ENCODE results near the gene SATB1. TPM values are rescaled to one million over a fixed set of nuclear protein-coding genes. Genes with fewer than 3 reads are reported as not detected.

SATB1 gene
- total RNA-seq, 1 donor from 2014 or later = 2.0 TPM

DNA sequence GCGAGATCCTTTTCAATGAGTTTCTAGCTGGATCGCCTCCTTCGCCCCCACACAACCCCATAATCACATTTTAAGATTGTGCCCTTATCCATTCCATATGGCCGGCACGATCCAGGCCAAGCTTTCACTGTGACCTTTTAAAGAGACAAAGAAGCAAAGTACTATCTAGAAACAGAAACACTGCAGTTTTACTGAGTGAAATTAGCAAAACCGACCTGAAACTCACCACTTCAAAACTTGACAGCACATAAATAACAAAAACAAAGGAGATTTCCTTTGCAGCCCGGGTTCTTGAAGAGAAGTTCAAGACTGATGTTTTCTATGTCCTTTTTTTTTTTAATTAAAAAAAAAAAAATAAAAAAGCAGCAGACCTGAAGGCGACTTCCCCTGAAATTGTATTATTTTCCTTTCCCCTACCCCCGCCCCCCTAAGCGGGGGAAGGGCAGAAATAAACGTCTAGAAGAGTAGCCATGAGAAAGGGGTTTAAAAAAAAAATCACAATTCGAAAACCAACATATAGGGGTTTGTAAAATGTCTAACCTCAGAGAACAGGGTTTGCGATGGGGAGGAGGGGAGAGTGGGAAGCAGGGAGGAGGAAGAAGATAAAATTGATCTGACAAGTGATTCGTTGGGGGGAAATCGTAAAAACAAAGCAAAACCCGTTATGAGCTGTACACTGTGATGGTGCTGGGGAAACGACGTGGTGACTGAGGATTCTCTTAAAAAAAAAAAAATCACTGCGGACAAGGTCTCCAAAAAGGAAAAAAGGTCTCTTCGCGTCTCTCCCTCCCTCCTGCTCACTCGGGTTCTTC, 1.5 kb downstream of the SATB1 start:
- TF ChIP-seq, protein P1, sequence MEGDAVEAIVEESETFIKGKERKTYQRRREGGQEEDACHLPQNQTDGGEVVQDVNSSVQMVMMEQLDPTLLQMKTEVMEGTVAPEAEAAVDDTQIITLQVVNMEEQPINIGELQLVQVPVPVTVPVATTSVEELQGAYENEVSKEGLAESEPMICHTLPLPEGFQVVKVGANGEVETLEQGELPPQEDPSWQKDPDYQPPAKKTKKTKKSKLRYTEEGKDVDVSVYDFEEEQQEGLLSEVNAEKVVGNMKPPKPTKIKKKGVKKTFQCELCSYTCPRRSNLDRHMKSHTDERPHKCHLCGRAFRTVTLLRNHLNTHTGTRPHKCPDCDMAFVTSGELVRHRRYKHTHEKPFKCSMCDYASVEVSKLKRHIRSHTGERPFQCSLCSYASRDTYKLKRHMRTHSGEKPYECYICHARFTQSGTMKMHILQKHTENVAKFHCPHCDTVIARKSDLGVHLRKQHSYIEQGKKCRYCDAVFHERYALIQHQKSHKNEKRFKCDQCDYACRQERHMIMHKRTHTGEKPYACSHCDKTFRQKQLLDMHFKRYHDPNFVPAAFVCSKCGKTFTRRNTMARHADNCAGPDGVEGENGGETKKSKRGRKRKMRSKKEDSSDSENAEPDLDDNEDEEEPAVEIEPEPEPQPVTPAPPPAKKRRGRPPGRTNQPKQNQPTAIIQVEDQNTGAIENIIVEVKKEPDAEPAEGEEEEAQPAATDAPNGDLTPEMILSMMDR (conservative IDR thresholded peaks at IDR 0.05; ENCODE audit: low read depth, low read length) = no peak
- H3K4me3 ChIP-seq (ENCODE audit: low read depth, low read length) = peak overlapping the region; percentile 89
- DNase-seq (ENCODE audit: low read depth) = no peak

DNA sequence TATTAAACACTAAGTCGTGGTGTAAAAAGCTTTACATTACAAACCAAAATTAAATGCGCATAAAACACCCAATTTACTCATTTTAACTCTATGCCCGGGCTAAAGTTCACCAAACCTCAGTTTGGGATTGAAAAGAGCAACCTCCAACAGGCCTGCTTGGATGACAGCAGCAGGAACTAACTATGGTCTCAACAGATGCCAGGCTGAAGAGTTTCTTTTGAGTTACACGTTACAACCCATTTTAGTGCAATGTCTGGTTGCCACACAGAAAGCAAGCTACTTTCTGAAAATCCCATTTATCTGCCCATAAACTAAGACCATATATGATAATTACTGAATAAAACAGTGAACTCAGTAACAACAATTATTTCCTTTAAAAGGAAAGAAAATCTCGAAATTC, 2.2 kb downstream of the SATB1 start:
- H3K4me3 ChIP-seq (ENCODE audit: low read depth, low read length) = peak overlapping the region; percentile 89
- TF ChIP-seq, protein P1 (conservative IDR thresholded peaks at IDR 0.05; ENCODE audit: low read depth, low read length) = no peak
- no peak for DNase-seq (ENCODE audit: low read depth)

DNA sequence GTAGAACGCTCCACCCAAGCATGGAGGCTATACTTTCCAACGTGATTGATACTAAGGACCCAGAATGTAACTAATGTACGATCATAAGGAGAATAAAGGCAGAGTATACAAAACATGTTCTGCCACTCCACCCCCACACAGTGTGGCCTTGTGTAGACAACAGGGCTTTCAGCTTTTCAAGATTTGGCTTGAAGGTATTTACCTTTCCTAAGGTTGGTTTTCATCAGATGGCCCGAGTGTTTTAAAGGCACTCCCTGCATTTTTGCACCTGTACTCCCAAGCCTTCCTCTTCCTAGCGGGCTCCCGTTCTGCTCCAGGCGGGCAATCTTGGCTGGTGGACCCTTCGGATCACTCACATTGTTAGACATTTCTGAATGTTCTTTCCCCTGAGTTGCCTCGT, 4.6 kb downstream of the SATB1 start:
- DNase-seq (ENCODE audit: low read depth) = no peak
- TF ChIP-seq, protein P1 (conservative IDR thresholded peaks at IDR 0.05; ENCODE audit: low read depth, low read length) = no peak
- H3K4me3 ChIP-seq (ENCODE audit: low read depth, low read length) = no peak overlapping the region

DNA sequence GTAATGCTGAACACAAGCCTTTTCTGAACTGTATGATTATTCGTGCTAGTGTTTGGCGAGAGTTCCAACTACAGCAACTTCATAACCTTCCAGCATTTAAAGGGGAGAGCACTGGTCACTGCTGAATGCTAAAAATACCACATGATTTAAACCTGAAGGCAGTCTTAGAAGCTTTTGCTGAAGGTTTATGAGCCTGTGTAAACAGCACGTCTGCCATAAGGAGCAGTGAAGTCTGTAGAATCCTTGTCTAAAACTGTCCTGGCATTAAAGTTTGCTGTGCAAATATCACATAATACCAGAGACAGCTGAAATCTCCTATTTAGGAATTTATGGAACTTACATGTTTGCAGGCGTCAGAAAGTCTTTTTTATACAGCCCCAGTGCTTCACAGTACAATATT, 5.9 kb downstream of the SATB1 start:
- TF ChIP-seq, protein P1 (conservative IDR thresholded peaks at IDR 0.05; ENCODE audit: low read depth, low read length) = no peak
- DNase-seq (ENCODE audit: low read depth) = no peak
- no peak overlapping the region for H3K4me3 ChIP-seq (ENCODE audit: low read depth, low read length)

DNA sequence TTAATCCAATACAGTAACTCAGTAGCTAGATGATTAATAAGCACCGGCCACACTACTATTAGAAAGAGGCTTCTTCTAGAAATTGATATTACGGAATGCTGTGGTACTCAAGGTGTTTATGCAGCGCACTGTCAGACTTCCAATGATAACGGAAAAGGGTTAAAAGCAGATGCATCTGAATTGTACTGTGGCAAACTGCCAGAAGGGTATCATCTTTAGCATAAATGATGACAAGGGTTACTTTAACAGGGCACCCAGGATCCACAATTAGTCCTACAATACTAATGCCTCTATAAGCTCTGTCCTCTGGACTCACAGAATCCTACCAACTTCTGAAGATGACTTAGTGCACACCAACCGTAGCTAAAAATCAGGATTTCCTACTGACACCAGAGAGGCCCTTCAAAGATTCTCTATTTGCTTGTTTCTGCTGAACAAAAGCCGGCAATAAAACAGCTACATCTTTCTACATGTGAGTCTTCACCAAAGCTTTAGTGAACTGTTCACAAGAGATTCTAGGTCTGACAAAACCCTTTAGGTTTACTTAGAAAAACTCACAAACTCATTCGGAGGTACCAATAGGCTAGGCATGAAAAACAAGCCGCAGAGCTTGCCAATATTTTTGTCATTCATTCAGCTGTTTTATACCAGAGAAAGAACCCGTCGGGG, 7.1 kb downstream of the SATB1 start:
- TF ChIP-seq, protein P1 (conservative IDR thresholded peaks at IDR 0.05; ENCODE audit: low read depth, low read length) = no peak
- no peak for DNase-seq (ENCODE audit: low read depth)
- H3K4me3 ChIP-seq (ENCODE audit: low read depth, low read length) = no peak overlapping the region

DNA sequence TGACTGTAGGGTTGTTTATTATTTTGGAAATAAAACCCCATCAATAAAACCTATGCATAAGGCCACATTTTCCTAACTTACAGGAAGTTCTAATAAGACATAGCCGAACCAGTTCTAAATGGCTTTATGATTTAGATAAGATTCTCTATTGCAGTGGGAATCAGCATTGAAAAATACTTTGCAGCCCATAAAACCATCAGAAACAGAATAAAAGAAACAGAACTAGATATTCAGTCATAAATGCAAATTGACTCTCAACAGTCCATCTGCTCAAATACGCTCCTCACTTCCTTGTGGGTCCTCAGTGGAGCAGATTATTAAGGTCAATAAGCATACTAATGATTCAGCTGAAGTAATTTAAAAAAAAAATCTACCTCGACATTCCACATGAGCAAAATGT, 8.8 kb downstream of the SATB1 start:
- TF ChIP-seq, protein P1 (conservative IDR thresholded peaks at IDR 0.05; ENCODE audit: low read depth, low read length) = no peak
- DNase-seq (ENCODE audit: low read depth) = no peak
- no peak overlapping the region for H3K4me3 ChIP-seq (ENCODE audit: low read depth, low read length)

All from epithelial cell of proximal tubule (primary cell).